Upper lobe of right lung (tissue), 1 donor: ENCODE data around the gene LRMDA. TPM values are rescaled to one million over a fixed set of nuclear protein-coding genes. Genes with fewer than 3 reads are reported as not detected.

Experiments
- ATAC-seq: fragments of 200-7000 bp; cut with Tn5 transposase; one replicate; pipeline ENCODE4 v1.9.1; 2020; ENCODE audit warnings: mild to moderate bottlenecking, moderate library complexity
- DNase-seq: peaks from one replicate; pipeline ENCODE4 v3.0.0-alpha.2; 2020
- H3K27ac ChIP-seq: fragments of 200-600 bp; one replicate; pipeline ENCODE4 v1.8.0; 2022
- H3K27me3 ChIP-seq: fragments of 200-600 bp; one replicate; pipeline ENCODE4 v1.8.0; 2022; ENCODE audit warnings: mild to moderate bottlenecking
- H3K36me3 ChIP-seq: fragments of 200-600 bp; one replicate; pipeline ENCODE4 v1.8.0; 2022
- H3K4me1 ChIP-seq: fragments of 200-600 bp; one replicate; pipeline ENCODE4 v1.8.0; 2022
- H3K4me3 ChIP-seq: fragments of 200-600 bp; one replicate; pipeline ENCODE4 v1.8.0; 2022; ENCODE audit warnings: mild to moderate bottlenecking
- H3K9me3 ChIP-seq: fragments of 200-600 bp; one replicate; pipeline ENCODE4 v1.8.0; 2022
- CTCF ChIP-seq: fragments of 200-600 bp; IDR thresholded peaks from one replicate; pipeline ENCODE4 v1.8.0; 2022; ENCODE audit warnings: antibody characterized with exemption
- intact Hi-C: fragments of 100-400 bp; cut with DNase I; formaldehyde crosslinking; loops from one replicate; pipeline ENCODE4 v1.11.0; 2022
- total RNA-seq: library from RNA; stranded (reverse); fragmentation: NEBNext Ultra II Directional; extraction: Animal tissue kit (Norgen Biotek cat#: 25700); gene quantifications from one replicate; pipeline ENCODE4 v1.2.1, GENCODE V29; 2021
- donor health status: DM: no; HTN: yes; CAD: no; lungs with severe emphysema.

LRMDA gene
- total RNA-seq, 1 donor from 2014 or later, result 20.0 TPM

- intact Hi-C loops, result no loop called here
- no peaks in the 10 kb centered on the region for H3K36me3 ChIP-seq
- ATAC-seq, result peak; percentile 32
- no peak for DNase-seq
- H3K4me3 ChIP-seq, result no peak overlapping the region
- TF ChIP-seq CTCF, result no peak
- no peak overlapping the region for H3K27ac ChIP-seq
- no peaks in the 10 kb centered on the region for H3K27me3 ChIP-seq
- no peaks in the 10 kb centered on the region for H3K9me3 ChIP-seq
- peaks cover 21% of the 10 kb centered on the region for H3K4me1 ChIP-seq
Measured at GRCh38 chr10:76305930-76306615, 874.6 kb downstream of the LRMDA start.

GRCh38 chr10:76306856-76307255, 875.4 kb downstream of the LRMDA start:
- Histone ChIP-seq H3K27ac (no peak overlapping the region), H3K4me1 (peaks cover 21% of the 10 kb centered on the region), H3K27me3 (no peaks in the 10 kb centered on the region), H3K9me3 (no peaks in the 10 kb centered on the region), H3K4me3 (no peak overlapping the region), H3K36me3 (no peaks in the 10 kb centered on the region)
- intact Hi-C loops, result no loop called here
- TF ChIP-seq CTCF, result no peak
- ATAC-seq (peak; percentile 63), DNase-seq (no peak)

- H3K27ac ChIP-seq, result no peak overlapping the region
- ATAC-seq, result peak; percentile 27
- H3K4me1 ChIP-seq, result peaks cover 23% of the 10 kb centered on the region
- H3K27me3 ChIP-seq, result no peaks in the 10 kb centered on the region
- H3K4me3 ChIP-seq, result no peak overlapping the region
- intact Hi-C loops, result no loop called here
- H3K36me3 ChIP-seq, result no peaks in the 10 kb centered on the region
- H3K9me3 ChIP-seq, result no peaks in the 10 kb centered on the region
- TF ChIP-seq CTCF, result no peak
- DNase-seq, result no peak
Measured at GRCh38 chr10:76309070-76309469, 877.6 kb downstream of the LRMDA start.

- ATAC-seq (no peak), DNase-seq (no peak)
- Histone ChIP-seq H3K27ac (no peak overlapping the region), H3K27me3 (no peaks in the 10 kb centered on the region), H3K4me1 (peaks cover 23% of the 10 kb centered on the region), H3K4me3 (no peak overlapping the region), H3K36me3 (no peaks in the 10 kb centered on the region), H3K9me3 (no peaks in the 10 kb centered on the region)
- TF ChIP-seq CTCF, result no peak
- intact Hi-C loops, result no loop called here
Measured at GRCh38 chr10:76309741-76310587, 878.5 kb downstream of the LRMDA start.

GRCh38 chr10:76310588-76311080, 879.2 kb downstream of the LRMDA start:
- no peak for TF ChIP-seq CTCF
- H3K27me3 ChIP-seq, result no peaks in the 10 kb centered on the region
- ATAC-seq (no peak), DNase-seq (no peak)
- H3K4me1 ChIP-seq, result peaks cover 23% of the 10 kb centered on the region
- intact Hi-C loops, result no loop called here
- no peak overlapping the region for H3K27ac ChIP-seq
- no peaks in the 10 kb centered on the region for H3K36me3 ChIP-seq
- no peaks in the 10 kb centered on the region for H3K9me3 ChIP-seq
- H3K4me3 ChIP-seq, result no peak overlapping the region
